HEK293 (cell line): ENCODE data around the gene ZNF821.

Source experiments
- ELK4 ChIP-seq: IDR thresholded peaks from 2 replicates; pipeline ENCODE4 v1.6.1; 2011; ENCODE audit warnings: mild to moderate bottlenecking, low read depth, low read length, borderline replicate concordance
- GLI2 ChIP-seq: fragments of 450-650 bp; formaldehyde crosslinking; IDR thresholded peaks from 2 replicates; pipeline ENCODE4; 2017; ENCODE audit warnings: missing biosample characterization, missing genetic modification characterization, low read depth, borderline replicate concordance
- HOXA7 ChIP-seq: sonication (generic); formaldehyde crosslinking; IDR thresholded peaks from 2 replicates; pipeline ENCODE4 v1.8.1; 2022; ENCODE audit warnings: missing genetic modification reagents, borderline replicate concordance
- INSM2 ChIP-seq: fragments of 450-650 bp; formaldehyde crosslinking; IDR thresholded peaks from 2 replicates; pipeline ENCODE4 v1.5.1; 2016; ENCODE audit warnings: missing biosample characterization, missing genetic modification characterization
- KLF1 ChIP-seq: fragments of 450-650 bp; formaldehyde crosslinking; IDR thresholded peaks from 2 replicates; pipeline ENCODE4 v1.5.1; 2016; ENCODE audit warnings: missing biosample characterization, missing genetic modification characterization
- MEIS1 ChIP-seq: sonication (generic); formaldehyde crosslinking; IDR thresholded peaks from 2 replicates; pipeline ENCODE4 v1.8.1; 2022; ENCODE audit warnings: missing genetic modification reagents, mild to moderate bottlenecking, borderline replicate concordance
- PATZ1 ChIP-seq: fragments of 450-650 bp; formaldehyde crosslinking; IDR thresholded peaks from 2 replicates; pipeline ENCODE4 v1.5.1; 2016; ENCODE audit warnings: missing biosample characterization, missing genetic modification characterization
- SP7 ChIP-seq: fragments of 450-650 bp; formaldehyde crosslinking; IDR thresholded peaks from 2 replicates; pipeline ENCODE4 v1.5.1; 2016; ENCODE audit warnings: missing biosample characterization, missing genetic modification characterization
- ZBTB11 ChIP-seq: fragments of 450-650 bp; formaldehyde crosslinking; conservative IDR thresholded peaks from 2 replicates; pipeline ENCODE4 v1.5.1; 2016; ENCODE audit warnings: low read depth, missing biosample characterization, missing genetic modification characterization
- ZBTB17 ChIP-seq: fragments of 450-650 bp; formaldehyde crosslinking; IDR thresholded peaks from 2 replicates; pipeline ENCODE4 v1.5.1; 2016; ENCODE audit warnings: missing biosample characterization, missing genetic modification characterization
- ZBTB21 ChIP-seq: fragments of 450-650 bp; formaldehyde crosslinking; IDR thresholded peaks from 2 replicates; pipeline ENCODE4 v1.5.1; 2017; ENCODE audit warnings: missing biosample characterization, missing genetic modification characterization
- ZNF138 ChIP-seq: fragments of 450-650 bp; formaldehyde crosslinking; IDR thresholded peaks from 2 replicates; pipeline ENCODE4 v1.5.1; 2016; ENCODE audit warnings: missing biosample characterization, missing genetic modification characterization, borderline replicate concordance
- ZNF24 ChIP-seq: fragments of 450-650 bp; formaldehyde crosslinking; IDR thresholded peaks from 2 replicates; pipeline ENCODE4 v1.5.1; 2016; ENCODE audit warnings: missing biosample characterization, missing genetic modification characterization
- ZNF26 ChIP-seq: fragments of 450-650 bp; formaldehyde crosslinking; IDR thresholded peaks from 2 replicates; pipeline ENCODE4 v1.5.1; 2016; ENCODE audit warnings: missing biosample characterization, missing genetic modification characterization
- ZNF324 ChIP-seq: fragments of 450-650 bp; formaldehyde crosslinking; IDR thresholded peaks from 2 replicates; pipeline ENCODE4 v1.5.1; 2016; ENCODE audit warnings: missing biosample characterization, missing genetic modification characterization
- ZNF391 ChIP-seq: fragments of 450-650 bp; formaldehyde crosslinking; IDR thresholded peaks from 2 replicates; pipeline ENCODE4 v1.5.1; 2016; ENCODE audit warnings: low read depth, missing biosample characterization, missing genetic modification characterization, borderline replicate concordance
- ZNF398 ChIP-seq: fragments of 450-650 bp; formaldehyde crosslinking; IDR thresholded peaks from 2 replicates; pipeline ENCODE4 v1.5.1; 2017; ENCODE audit warnings: missing biosample characterization, missing genetic modification characterization
- ZNF426 ChIP-seq: fragments of 450-650 bp; formaldehyde crosslinking; IDR thresholded peaks from 2 replicates; pipeline ENCODE4 v1.5.1; 2017; ENCODE audit warnings: missing biosample characterization, missing genetic modification characterization, mild to moderate bottlenecking, inconsistent platforms, moderate library complexity
- ZNF449 ChIP-seq: fragments of 450-650 bp; formaldehyde crosslinking; IDR thresholded peaks from 2 replicates; pipeline ENCODE4 v1.5.1; 2017; ENCODE audit warnings: missing biosample characterization, mild to moderate bottlenecking, missing genetic modification characterization, moderate library complexity
- ZNF521 ChIP-seq: fragments of 450-650 bp; formaldehyde crosslinking; IDR thresholded peaks from 2 replicates; pipeline ENCODE4 v1.5.1; 2017; ENCODE audit warnings: missing biosample characterization, mild to moderate bottlenecking, missing genetic modification characterization
- ZNF596 ChIP-seq: fragments of 450-650 bp; IDR thresholded peaks from 2 replicates; pipeline ENCODE4 v1.5.0; 2018; ENCODE audit warnings: missing biosample characterization, mild to moderate bottlenecking, missing genetic modification characterization, moderate library complexity
- ZNF670 ChIP-seq: fragments of 450-650 bp; formaldehyde crosslinking; IDR thresholded peaks from 2 replicates; pipeline ENCODE4 v1.5.1; 2016; ENCODE audit warnings: missing biosample characterization, missing genetic modification characterization, low read depth
- ZNF791 ChIP-seq: fragments of 450-650 bp; formaldehyde crosslinking; IDR thresholded peaks from 2 replicates; pipeline ENCODE4 v1.5.1; 2016; ENCODE audit warnings: missing biosample characterization, missing genetic modification characterization

Gene ZNF821

GRCh38 chr16:71883849-71884638, at the start of gene ZNF821 (continued):
- no peak for TF ChIP-seq ZNF324 (tag by site-specific recombination)
- no peak for TF ChIP-seq ZNF791
- TF ChIP-seq ZNF24 (tag by site-specific recombination) = no peak
- TF ChIP-seq ZNF521 = no peak
- TF ChIP-seq ZNF596 (tag by site-specific recombination) = no peak; the same call in 1 of the 2 replicates
- no peak for TF ChIP-seq ZNF391 (tag by site-specific recombination)
- TF ChIP-seq KLF1 (tag by site-specific recombination) = peak; percentile 45; the same call in 1 of the 2 replicates
- no peak for TF ChIP-seq ZBTB11
- TF ChIP-seq SP7 (tag by site-specific recombination) = peak; percentile 30; the same call in 1 of the 2 replicates
- no peak for TF ChIP-seq ZBTB21 (tag by site-specific recombination)
- TF ChIP-seq MEIS1 = no peak
- TF ChIP-seq ELK4 = no peak
- TF ChIP-seq ZBTB17 (tag by site-specific recombination) = no peak
- TF ChIP-seq INSM2 (tag by site-specific recombination) = no peak
- no peak for TF ChIP-seq ZNF426 (tag by site-specific recombination)
- no peak for TF ChIP-seq HOXA7 (CRISPR knock-in tag)
- TF ChIP-seq ZNF138 (tag by site-specific recombination) = no peak
- TF ChIP-seq ZNF670 (tag by site-specific recombination) = no peak
- TF ChIP-seq ZNF398 (tag by site-specific recombination) = peak; percentile 97
- TF ChIP-seq GLI2 (tag by site-specific recombination) = no peak
- TF ChIP-seq ZNF26 (tag by site-specific recombination) = no peak
- TF ChIP-seq PATZ1 = peak; percentile 83
- no peak for TF ChIP-seq ZNF449
